ENCODE measurements around the gene NRG3.

NRG3 gene

DNA sequence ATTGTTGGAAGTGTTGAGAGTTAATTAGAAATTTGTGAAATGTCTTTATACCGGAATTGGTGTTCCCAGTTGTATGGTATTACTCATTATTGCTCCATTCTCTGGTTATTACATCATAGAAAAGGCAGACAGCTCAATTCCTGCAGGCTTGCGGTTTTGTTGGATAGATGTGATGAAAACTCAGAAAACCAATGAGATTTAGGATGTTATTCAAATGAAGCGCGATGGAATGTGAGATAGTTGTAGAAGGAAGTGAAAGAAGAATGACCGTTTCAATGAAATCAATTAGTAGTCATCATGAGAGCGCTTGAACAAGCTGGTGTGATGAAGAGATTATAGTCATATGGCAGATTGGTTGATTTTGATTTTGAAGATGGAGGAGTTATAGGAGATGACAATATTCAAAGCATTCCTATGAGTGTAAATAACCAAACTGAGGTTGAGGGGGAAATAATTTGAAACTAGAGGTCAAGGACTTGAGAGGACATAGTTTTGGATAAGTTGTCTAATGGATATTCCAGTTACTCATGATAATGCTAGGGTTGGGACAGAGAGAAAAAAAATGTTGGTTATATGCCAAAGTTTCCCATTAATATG lies 991.5 kb downstream of the NRG3 start:
- DNase-seq = no peak

DNA sequence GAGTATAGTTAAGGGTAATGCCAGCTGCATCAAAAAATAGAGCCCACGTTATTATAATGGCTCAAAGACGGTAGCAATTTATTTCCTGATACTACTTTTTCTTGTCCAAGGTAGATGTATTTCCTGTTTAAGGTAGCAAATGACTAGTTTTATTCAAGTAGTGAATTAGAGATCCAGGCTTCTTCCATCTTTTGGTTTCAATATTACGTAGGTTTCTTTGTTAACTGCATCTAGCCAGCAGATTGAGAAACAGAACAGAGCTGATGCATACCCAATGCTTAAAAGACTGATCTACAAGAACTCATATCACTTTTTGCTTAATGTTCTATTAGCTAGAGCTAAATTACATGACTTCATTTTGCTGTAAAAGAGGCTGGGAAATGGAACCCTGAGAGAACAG lies 992.1 kb downstream of the NRG3 start:
- no peak for DNase-seq

DNA sequence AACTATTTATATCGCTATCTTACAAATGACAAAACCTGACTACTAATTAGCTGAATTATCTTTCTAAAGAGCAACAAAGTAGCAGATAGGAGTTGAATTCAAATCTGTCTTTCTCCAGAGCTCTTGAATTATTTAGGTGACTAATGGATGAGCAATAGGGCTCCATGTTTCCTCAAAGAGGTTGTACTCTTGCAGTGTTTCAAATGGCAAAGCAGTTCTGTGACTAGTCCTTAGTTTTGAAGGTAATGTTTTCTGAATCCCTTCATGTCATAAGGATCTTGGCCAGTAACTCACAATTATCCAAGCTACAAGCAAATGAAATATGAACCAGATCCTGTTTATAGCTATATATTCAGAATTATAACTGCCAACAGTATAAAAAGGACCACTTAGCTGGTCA lies 999.7 kb downstream of the NRG3 start:
- no peak for DNase-seq

DNA sequence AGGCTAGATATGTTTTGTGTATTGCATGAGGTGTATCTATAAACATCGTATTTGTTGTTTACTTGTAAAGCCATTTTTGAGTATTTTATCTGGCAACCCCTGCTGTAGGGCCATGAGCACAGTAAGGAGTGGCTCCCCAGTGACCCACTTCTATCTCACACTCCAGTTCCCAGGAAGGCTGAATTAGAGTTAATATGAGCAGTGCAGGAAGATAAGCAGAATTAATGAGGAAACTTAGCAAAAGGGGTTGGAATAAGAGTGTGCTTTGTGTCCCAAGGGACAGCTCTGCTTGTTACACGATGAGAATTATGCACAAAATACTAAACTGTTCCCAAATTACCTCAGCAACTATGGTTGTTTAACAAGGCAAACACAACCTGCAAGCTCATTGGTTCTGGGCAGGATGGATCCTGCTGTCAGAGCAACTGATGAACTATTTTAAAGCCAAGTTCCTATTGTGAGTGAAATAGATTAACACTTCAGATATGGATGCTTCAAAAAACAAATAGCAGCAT lies 1005.8 kb downstream of the NRG3 start:
- DNase-seq = no peak

DNA sequence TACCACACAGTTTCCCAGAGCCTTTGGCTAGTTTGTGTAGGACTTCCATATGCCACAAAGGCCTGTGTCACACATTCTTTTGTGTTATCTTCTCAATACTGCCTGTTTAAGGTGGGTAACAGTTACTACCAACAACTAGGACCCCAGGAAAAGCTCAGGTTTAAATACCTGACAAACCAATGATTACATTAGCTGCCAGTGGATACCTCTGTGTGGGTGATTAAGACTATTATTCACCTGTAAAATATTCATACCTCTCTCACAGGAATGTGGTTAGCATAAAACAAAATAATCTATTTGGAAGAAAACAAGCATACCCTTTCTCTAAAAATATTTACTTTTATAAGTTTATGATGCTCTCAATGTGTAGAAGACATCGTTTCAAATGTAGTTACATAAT lies 1007.7 kb downstream of the NRG3 start:
- DNase-seq = no peak

DNA sequence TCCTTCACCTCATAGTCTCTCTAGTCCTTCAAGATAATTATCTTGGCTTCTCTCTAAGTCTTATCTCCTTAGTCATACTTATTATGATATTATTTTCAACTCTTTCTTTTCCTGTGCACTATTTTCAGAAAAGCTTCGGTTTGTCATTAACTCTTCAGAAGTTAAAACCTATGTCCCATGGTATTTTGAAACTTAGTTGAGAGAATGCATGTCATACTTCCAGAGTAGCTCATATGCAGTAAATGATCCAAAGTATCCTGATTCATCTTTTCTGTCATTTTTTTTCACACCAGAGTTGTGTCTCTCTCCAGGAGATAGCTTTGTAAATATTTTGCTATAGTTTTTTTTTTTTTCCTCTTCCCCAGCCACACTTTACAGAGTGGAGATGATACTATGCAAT lies 1008.6 kb downstream of the NRG3 start:
- DNase-seq = no peak

DNA sequence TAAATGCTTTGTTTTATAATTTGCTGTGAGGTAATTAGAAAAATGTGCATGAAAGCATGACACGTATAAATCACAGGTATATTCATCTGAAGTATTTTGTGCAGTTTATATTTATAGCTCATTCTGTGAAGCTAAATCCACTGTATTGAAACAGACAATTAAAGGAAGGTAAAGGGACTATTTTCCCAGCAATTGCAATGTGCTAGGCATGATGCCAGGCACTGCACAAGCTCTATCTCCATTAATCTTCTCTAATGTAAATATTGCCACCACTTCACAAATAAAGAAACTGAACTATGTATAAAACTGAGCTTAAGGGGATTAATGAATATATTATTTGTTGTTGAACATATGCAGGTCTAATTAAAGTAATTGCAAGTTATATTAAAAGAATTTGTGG lies 1012.5 kb downstream of the NRG3 start:
- no peak for DNase-seq

DNA sequence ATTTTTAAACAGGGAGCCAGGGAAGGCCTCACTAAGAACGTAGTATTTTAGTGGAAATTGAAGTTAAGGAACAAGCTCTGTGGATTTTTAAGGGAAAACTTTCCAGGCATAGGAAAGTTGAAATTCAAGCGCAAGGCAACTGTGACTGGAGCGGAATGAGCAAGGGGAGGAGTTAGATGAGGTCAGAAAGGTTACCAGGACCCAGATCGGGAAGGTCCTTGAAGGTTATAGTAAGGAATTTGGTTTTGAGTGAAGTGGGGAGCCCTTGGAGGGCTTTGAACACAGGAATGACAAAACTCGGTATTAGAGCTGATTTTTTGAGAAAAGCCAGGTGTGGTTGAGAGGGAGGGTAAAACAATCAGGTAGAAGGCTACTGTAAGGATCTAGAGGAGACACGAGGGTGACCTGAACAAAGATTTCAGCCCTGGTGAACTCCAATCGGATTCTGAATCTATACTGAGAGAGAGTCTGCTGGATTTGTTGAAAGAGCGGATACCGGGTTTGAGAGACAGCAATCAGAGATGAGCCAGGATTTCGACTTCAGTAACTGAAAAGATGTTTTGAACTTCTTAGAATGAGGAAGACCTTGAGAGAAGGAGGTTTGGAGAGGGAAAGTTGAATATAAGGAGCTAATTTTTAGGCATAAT lies 1013.9 kb downstream of the NRG3 start:
- no peak for DNase-seq

DNA sequence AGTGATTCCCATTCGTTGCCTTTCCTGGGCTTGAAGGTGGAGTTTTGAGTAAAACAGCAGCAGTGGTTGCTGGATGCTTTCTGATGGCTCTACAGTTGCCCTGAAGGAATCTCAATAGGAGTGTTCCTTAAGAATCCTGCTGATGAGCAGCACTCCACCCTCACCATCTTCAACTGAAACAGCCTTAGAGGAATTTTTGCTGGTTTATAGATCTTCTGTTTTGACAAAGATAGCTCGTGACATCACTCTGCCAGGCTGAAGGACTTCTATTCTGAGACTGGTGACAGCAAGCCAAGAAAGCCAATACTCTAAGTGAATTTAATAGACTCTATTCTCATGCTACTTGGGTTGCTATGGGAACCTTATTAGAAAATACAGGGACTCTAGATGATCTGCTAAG lies 1014.7 kb downstream of the NRG3 start:
- DNase-seq = no peak

DNA sequence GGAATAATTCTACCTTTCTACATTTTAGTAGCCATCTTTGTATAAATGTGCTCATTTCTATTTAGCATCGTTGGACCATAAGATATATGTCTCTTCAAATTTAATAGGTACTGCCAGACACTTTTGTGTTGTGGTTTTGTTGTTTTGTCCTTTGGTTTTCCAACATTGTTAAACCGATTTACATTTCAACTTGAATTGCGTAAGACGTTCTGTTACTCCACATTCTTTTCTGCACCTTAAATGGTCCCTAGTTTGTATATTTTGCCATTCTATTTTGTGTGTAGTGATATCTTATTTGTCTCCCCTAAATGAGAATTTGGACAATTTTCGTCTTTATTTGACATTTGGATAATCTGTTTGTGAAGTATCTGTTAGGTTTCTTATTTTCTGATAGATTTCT lies 1015.6 kb downstream of the NRG3 start:
- DNase-seq = no peak

DNA sequence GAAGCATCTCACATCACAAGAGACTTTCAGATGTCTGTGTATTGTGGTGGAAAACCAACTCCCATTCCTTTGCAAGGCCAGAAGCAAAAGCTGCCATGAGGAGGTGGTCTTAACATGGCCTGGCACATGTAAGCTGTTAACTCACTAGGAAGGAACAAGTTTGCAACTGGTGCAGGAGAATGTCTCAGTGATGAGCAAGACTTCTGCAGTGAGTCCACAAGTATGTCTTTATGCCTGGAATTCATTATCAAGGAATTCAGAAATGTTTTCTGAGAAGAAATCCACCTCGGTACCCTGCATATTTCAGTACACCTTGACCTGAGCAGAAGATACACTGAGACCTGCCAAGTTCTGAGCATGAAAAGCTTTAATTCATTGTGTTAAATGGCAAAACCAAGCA lies 1033.1 kb downstream of the NRG3 start:
- DNase-seq = no peak

DNA sequence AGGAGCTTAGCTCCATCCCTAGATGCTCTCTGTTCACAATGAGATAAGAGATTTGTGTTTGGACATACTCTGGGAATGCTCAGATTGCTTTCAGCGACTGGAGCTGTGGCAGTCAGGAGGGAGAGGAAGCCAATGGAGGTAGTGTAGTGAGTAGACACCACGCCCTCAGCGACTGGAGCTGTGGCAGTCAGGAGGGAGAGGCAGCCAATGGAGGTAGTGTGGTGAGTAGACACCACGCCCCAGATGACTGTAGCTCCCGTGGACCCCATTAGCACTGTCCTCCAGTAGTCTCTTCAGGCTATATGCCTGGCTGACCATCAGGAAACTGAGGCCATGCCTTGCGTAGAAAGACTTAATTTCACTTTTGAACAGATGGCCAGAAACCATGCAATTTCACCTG lies 1033.8 kb downstream of the NRG3 start:
- no peak for DNase-seq

DNA sequence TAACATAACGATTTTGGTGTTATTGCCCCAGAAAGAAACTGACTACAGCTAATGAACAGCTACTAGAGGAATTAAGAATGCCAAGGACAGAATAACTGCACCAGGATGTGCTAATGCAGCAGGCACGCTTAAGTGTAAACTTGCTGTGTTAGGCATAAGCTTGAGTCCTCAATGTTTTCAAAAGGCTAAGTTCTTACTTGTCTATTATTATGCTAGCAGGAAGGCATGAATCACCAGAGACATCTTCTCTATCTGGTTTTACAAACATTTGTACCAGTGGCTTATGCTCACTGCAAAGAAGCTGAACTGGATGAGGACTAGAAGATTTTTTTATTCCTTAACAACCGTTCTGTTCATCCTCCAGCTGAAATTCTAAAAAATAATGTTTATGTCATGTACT lies 1035.3 kb downstream of the NRG3 start:
- DNase-seq = no peak

DNA sequence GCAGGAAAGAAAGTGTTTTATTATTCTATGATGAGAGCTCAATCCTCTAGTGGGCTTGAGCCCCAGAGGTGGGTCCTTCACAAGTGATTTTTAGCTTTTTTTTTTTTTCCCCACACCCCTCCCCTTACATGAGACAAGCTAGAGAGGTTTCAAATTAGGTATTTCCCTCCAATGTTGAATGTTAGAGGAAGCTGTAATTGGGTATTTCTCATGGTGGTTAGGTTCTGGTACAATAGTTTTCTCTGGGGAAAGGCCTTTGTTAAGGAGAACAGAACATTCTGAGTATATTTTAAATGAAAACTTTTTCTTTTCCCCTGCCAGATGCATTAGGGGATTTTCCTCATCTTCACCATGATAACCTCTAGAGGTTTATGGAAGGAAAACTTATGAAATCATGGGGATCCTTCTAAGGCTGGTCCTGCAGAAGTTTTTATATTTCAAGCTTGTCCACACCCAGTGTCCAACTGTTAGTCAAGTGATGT lies 1039.7 kb downstream of the NRG3 start:
- DNase-seq = no peak

DNA sequence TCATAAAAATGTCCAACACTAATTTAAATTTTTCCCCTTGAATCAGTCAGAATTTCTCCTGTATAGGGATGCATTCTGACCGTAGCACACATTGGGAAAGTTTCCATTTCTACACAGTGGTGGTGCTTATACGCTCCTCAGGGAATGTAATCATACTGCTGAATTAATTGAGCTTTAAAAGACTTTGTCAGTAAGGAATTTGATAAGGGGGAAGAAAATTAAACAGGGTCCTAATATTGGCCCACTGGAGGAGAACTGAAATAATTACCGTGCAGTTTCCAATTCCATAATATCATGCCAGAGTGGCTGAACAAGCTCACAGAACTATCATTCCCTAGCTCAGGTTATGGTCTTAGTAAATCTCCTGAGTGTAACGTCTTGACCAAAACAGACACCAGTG lies 1041.9 kb downstream of the NRG3 start:
- DNase-seq = no peak

DNA sequence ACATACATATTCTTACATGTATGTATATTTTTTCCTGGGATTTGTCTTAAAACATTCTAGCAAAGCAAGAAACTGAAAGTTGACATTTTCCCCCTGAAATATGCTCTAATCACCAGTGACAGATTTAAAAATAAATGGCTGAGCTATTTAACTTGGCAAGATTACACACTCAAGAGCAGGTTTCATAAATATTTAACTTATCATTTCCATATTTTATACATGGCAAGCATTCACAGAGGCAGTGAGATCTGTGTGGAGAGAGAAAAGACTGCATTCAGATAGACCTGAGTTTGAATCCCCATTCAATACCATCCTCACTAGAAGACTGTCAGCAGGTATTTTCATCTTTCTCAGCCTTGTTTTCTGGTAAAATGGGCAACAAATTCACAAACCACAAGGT lies 1043.0 kb downstream of the NRG3 start:
- no peak for DNase-seq

DNA sequence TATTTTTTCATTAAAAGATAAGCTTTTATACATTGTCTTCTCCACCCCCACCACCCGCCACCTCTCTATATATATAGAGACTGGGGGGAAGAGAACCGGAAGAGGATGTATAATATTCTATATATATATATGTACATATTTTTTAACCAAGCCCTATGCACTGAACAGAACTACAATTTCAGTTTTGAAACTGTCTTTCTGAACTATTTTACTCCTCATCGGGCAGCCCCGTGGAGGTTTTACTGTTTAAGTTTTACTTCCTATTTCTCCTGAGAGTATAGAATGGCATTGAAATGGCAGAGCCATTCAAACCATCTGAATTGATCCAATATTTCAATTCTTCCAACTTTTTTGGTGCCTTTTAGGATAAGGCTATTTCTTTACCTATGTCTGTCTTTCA lies 1047.1 kb downstream of the NRG3 start:
- no peak for DNase-seq

DNA sequence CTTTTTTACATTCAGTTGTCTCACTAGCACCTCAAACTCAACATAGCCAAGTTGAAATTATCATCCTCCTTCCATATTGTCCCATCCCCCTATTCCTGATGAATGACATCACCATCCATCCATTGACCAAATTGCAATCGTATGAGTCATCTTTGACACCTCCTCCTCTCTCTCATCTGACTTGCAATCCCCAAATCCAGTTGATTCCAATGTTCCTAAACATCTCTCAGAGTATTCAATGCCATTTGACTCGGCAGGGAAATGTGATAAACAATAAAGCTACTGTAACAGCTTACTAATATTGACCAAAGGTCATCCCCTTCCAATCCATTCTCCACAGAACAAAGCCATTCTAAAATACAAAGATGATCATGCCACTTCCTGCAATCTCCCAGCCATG lies 1047.8 kb downstream of the NRG3 start:
- no peak for DNase-seq

DNA sequence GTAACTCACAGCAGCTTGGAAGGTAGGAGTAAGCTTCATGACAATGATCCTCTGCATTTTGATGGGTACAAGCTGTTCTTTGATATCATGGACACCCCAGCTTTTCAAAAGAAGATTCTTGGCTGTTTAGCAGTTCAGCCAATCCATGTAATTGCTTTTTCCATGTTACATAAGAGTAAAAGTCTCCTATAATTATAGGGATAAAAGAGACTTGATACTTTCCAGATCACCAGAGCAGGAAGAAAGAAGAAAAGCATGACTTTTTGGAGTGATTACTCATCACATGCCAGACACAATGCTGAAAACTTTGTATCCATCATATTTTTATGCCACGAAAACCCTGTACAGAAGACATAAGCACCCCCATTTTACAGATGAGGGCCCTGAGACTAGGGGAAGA lies 1049.7 kb downstream of the NRG3 start:
- no peak for DNase-seq

DNA sequence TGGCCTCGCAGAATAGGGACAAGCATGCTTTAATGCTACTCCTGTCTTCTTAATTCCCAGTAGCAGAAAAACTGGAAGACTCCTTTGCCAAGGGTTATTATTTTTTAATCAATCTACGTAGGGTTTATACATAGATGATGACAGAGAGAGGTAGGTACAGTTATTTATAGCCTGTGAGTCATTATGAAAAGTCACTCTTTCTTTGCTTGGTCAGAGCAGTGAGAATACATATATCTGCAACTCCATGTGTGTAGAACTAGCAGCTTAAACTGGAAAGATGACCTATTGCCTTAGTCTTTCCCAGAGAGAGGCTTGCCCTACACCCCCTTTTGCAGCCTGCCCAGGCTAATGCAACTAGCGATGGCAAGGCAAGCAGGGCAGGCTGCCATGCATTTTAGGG lies 1050.6 kb downstream of the NRG3 start:
- DNase-seq = no peak

DNA sequence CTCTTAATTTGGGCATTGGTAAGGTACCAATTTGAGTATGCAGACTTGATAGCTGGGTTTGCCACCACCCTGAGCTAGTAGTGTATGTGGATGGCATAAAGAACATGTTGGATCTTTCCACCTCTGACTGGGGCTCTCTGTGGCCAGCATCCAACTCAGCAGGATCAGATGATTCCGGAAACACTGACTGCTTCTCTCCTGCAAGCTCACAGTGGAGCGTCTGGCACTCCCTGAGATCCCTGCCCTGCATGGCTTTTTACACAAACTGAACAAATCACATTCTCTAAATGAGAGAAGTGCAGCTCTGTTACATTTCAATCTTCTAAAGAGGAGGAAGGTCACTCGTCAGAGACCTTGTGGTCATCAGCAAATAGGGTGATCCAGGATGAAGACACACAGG lies 1057.5 kb downstream of the NRG3 start:
- DNase-seq = no peak

DNA sequence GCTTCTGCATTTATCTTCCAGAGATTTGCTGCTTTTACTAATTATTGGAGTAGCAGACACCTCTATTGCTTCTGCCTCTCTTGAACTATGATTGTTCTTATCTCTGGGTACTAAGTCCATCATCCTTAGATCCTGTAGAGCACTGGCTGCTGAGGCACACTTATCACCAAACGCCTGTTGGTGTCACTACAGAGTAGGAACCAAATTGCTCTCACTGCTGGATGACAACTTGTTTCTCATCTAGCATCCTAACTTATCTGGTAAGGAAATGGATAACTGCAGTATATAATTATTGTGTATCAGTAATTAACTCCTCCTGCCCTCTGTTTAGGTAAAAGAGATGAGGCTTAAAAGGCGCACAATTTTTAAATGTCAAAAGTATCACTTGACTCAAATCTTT lies 1059.4 kb downstream of the NRG3 start:
- DNase-seq = no peak

DNA sequence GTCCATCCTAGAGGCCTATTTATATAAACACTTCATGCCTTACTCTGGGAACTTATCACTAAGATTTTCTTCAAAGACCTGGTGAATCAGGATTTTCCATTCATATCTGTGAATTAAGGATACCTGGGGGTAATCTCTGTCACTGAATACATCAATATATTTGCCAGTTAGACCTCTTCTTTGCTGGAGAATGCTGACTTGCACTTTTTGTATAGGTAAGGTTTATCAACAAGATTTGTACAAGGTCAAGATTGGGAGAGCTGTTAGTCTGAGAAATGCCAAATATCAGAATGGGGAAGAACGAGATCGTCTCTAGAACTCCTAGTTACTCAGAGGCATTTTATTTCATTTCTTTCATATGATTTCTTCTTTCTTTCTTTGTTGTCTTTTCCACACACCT lies 1060.0 kb downstream of the NRG3 start:
- DNase-seq = no peak

DNA sequence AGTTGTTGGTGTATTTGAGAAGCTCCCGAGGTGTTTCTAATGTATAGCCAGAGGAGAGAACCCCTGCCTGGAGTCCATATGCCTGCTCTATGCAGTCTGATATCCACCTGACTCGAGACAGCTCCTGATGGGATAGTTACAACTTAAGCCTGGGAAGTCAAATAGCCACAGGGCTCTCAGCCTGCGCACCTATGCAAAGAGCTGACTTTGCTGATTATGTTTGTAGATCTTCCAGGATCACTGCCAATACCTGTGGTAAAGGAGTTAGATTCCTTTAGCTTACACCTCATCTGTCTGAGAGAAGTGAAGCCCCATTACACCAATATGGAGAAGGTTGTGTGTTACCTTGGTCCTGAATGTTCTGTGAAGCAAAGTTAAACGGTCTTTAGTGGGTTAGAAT lies 1063.3 kb downstream of the NRG3 start:
- no peak for DNase-seq
